Caco-2 (cell line): ENCODE results near the gene MGMT. TPM values are rescaled to one million over a fixed set of nuclear protein-coding genes. Genes with fewer than 3 reads are reported as not detected.

Source experiments
- BruUV-seq: library from RNA; stranded (reverse); fragments of 400-500 nt; replicated peaks from 2 replicates; lab custom pipeline; 2021; lab: Mats Ljungman, UMichigan
- CTCF ChIA-PET: fragments of 300-600 bp; sonication (Branson Sonifier 250); formaldehyde crosslinking; loops from one replicate; lab custom pipeline; 2022; ENCODE audit warnings: antibody characterized with exemption; lab: Charles Lee
- POLR2A ChIA-PET: fragments of 300-600 bp; sonication (Branson Sonifier 250); formaldehyde crosslinking; loops from one replicate; lab custom pipeline; 2022; ENCODE audit warnings: antibody characterized with exemption; lab: Charles Lee
- DNase-seq, 2 experiments: peaks; one replicate each; pipeline versions ENCODE4 v3.0.0 to v3.0.0-alpha.2; 2020 to 2022
- H3K27me3 ChIP-seq: replicated peaks from 2 replicates; pipeline ENCODE4 v1.6.0; 2011; ENCODE audit warnings: low read length; ENCODE audit not compliant: control insufficient read depth, insufficient read depth
- H3K36me3 ChIP-seq: 2 replicates; pipeline ENCODE4 v1.5.1; 2011; ENCODE audit warnings: low read length; ENCODE audit not compliant: control insufficient read depth, insufficient read depth
- H3K4me1 ChIP-seq: fragments of 250-450 bp; sonication (Bioruptor Pico); 2 replicates; pipeline ENCODE4 v1.5.1; 2020; ENCODE audit warnings: mild to moderate bottlenecking
- H3K4me3 ChIP-seq: 2 replicates; pipeline ENCODE4 v1.5.1; 2011; ENCODE audit warnings: low read depth, mild to moderate bottlenecking, control low read depth, low read length
- H3K9me3 ChIP-seq: fragments of 250-450 bp; sonication (Bioruptor Pico); 2 replicates; pipeline ENCODE4 v1.5.1; 2020; ENCODE audit warnings: mild to moderate bottlenecking, moderate library complexity
- H3K27ac Mint-ChIP-seq: one replicate; pipeline ENCODE4 v1.8.0; 2022; ENCODE audit warnings: mixed read lengths; ENCODE audit not compliant: unreplicated experiment
- H3K27me3 Mint-ChIP-seq: one replicate; pipeline ENCODE4 v1.8.0; 2022; ENCODE audit warnings: mixed read lengths; ENCODE audit not compliant: insufficient read depth, unreplicated experiment
- H3K36me3 Mint-ChIP-seq: one replicate; pipeline ENCODE4 v1.8.0; 2022; ENCODE audit warnings: mild to moderate bottlenecking, mixed read lengths; ENCODE audit not compliant: insufficient read depth, unreplicated experiment
- H3K4me1 Mint-ChIP-seq: one replicate; pipeline ENCODE4 v1.8.0; 2022; ENCODE audit warnings: low read depth, mixed read lengths; ENCODE audit not compliant: unreplicated experiment
- H3K4me3 Mint-ChIP-seq: one replicate; pipeline ENCODE4 v1.8.0; 2022; ENCODE audit warnings: mild to moderate bottlenecking, moderate library complexity, mixed read lengths; ENCODE audit not compliant: unreplicated experiment
- H3K9me3 Mint-ChIP-seq: one replicate; pipeline ENCODE4 v1.8.0; 2022; ENCODE audit warnings: mixed read lengths; ENCODE audit not compliant: unreplicated experiment
- intact Hi-C: fragments of 100-400 bp; cut with micrococcal nuclease; formaldehyde crosslinking; loops from one replicate; pipeline ENCODE4 v1.10.0; 2022; ENCODE audit not compliant: unreplicated experiment
- total RNA-seq: library from RNA; stranded (reverse); gene quantifications from 2 replicates; pipeline ENCODE4 v1.2.3, GENCODE V29; 2022
- TF ChIP-seq, protein P1 (sequence below), 2 experiments: fragments of 200-600 bp in 1 of 2; IDR thresholded peaks; 1 replicate in 1 of 2; 2 replicates in 1 of 2; pipeline versions ENCODE4 v1.5.1 to v1.8.0; 2011 to 2022; ENCODE audit warnings: antibody characterized with exemption in 1 of 2, control low read depth in 1 of 2, inconsistent platforms in 1 of 2, low read depth in 1 of 2, low read length in 1 of 2, mild to moderate bottlenecking in 1 of 2, moderate library complexity in 1 of 2; ENCODE audit not compliant: insufficient read depth in 1 of 2, severe bottlenecking in 1 of 2, unreplicated experiment in 1 of 2

The MGMT gene
- total RNA-seq, 1 experiment from 2014 or later = 57.0 TPM

DNA sequence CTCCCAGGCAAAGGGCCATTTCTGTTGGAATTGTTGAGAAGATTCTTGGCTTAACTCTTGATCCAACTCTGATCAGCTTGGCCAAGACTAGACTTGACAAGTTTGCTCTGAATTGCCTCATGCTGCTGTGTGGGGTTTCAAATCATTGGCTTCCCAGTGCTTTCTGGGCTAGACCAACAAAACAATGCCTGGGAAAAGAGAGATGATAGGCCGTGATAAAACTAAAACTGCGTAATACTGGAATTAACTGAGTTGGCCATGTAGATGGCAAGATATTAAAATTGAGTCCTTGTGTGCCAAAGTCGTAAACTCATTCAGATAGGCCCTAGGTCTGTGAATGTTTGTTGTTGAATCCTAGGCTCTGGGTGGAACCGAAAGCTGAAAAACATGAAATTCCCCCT is 222.6 kb downstream of the MGMT start:
- TF ChIP-seq, protein P1, sequence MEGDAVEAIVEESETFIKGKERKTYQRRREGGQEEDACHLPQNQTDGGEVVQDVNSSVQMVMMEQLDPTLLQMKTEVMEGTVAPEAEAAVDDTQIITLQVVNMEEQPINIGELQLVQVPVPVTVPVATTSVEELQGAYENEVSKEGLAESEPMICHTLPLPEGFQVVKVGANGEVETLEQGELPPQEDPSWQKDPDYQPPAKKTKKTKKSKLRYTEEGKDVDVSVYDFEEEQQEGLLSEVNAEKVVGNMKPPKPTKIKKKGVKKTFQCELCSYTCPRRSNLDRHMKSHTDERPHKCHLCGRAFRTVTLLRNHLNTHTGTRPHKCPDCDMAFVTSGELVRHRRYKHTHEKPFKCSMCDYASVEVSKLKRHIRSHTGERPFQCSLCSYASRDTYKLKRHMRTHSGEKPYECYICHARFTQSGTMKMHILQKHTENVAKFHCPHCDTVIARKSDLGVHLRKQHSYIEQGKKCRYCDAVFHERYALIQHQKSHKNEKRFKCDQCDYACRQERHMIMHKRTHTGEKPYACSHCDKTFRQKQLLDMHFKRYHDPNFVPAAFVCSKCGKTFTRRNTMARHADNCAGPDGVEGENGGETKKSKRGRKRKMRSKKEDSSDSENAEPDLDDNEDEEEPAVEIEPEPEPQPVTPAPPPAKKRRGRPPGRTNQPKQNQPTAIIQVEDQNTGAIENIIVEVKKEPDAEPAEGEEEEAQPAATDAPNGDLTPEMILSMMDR (IDR thresholded peaks at IDR 0.05; ENCODE audit: insufficient read depth in 1 of 2, low read depth in 1 of 2, low read length in 1 of 2, severe bottlenecking in 1 of 2, unreplicated experiment in 1 of 2) = no peak

DNA sequence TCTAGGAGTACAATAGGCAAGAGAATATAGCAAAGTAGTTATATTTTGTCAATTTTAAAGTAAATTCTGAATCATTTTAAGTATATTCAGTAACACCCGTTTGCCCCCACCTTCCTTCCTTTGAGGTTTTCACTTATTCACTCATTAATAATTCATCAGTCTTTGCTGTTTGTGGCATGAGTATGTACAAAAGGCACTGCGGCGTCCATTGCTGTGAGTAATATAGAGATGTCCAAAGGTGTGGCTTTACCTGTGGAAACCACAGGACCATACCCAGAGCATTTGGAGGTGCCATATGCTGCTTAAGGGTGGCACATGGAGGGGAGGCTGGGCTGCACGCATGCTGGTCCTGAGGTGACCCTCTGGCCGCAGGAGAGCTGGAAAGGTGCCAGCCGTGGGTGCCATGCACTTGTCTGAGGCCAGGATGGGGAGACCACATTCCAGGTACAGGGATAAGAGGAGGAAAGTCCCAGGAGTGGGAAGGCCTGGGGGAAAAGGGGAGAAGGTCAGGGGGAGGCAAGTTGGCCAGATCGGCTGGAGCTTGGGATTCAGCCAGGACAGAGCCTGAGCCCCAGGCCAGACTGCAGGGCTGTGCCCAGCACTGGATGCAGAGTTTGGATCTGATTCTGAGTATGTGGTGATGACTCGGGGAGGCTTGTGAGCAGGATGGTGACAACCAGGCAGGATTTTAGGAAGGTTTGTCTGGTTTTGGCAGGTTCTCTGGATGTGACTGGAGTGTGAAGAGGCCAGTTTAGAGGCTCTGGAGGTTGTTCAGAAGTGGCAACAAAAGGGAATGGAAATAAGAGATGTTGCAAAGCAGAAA is 223.4 kb downstream of the MGMT start:
- TF ChIP-seq, protein P1 (IDR thresholded peaks at IDR 0.05; ENCODE audit: insufficient read depth in 1 of 2, low read depth in 1 of 2, low read length in 1 of 2, severe bottlenecking in 1 of 2, unreplicated experiment in 1 of 2) = no peak
- H3K9me3 ChIP-seq = no peaks in the 10 kb centered on the region
- no peaks in the 10 kb centered on the region for H3K27me3 Mint-ChIP-seq
- no peaks in the 10 kb centered on the region for H3K4me1 Mint-ChIP-seq
- H3K27ac Mint-ChIP-seq = peak overlapping the region; percentile 4
- POLR2A ChIA-PET = no interaction called here
- DNase-seq = no peak
- no TSS peak for BruUV-seq
- H3K9me3 Mint-ChIP-seq = no peaks in the 10 kb centered on the region
- H3K36me3 ChIP-seq = peaks cover 1% of the 10 kb centered on the region; the same call in 1 of the 2 replicates
- H3K4me3 ChIP-seq = no peak overlapping the region
- H3K36me3 Mint-ChIP-seq = peaks cover 6% of the 10 kb centered on the region
- intact Hi-C loops = no loop called here
- H3K4me3 Mint-ChIP-seq = no peak overlapping the region
- CTCF ChIA-PET = no interaction called here
- no peaks in the 10 kb centered on the region for H3K4me1 ChIP-seq
- no peaks in the 10 kb centered on the region for H3K27me3 ChIP-seq

More for the DNA sequence above, 222.6 kb downstream of the MGMT start:
- H3K36me3 Mint-ChIP-seq = peaks cover 9% of the 10 kb centered on the region
- no peaks in the 10 kb centered on the region for H3K9me3 ChIP-seq
- no peaks in the 10 kb centered on the region for H3K9me3 Mint-ChIP-seq
- no peaks in the 10 kb centered on the region for H3K27me3 Mint-ChIP-seq
- ChIA-PET POLR2A (no interaction called here), CTCF (no interaction called here)
- H3K4me3 Mint-ChIP-seq = no peak overlapping the region
- no peak for DNase-seq
- no TSS peak for BruUV-seq
- intact Hi-C loops = no loop called here
- H3K27me3 ChIP-seq = no peaks in the 10 kb centered on the region
- H3K4me1 Mint-ChIP-seq = no peaks in the 10 kb centered on the region
- peaks cover 1% of the 10 kb centered on the region; the same call in 1 of the 2 replicates for H3K36me3 ChIP-seq
- no peak overlapping the region for H3K27ac Mint-ChIP-seq
- H3K4me3 ChIP-seq = no peak overlapping the region
- no peaks in the 10 kb centered on the region for H3K4me1 ChIP-seq

GRCh38 chr10:129692695-129693094 is 225.7 kb downstream of the MGMT start:
- peaks cover 1% of the 10 kb centered on the region for H3K36me3 ChIP-seq
- intact Hi-C loops = no loop called here
- CTCF ChIA-PET = no interaction called here
- Mint-ChIP-seq H3K36me3 (peaks cover 5% of the 10 kb centered on the region), H3K27ac (no peak overlapping the region), H3K9me3 (no peaks in the 10 kb centered on the region), H3K4me1 (no peaks in the 10 kb centered on the region), H3K4me3 (no peak overlapping the region), H3K27me3 (no peaks in the 10 kb centered on the region)
- no peaks in the 10 kb centered on the region for H3K4me1 ChIP-seq
- no peaks in the 10 kb centered on the region for H3K9me3 ChIP-seq
- no TSS peak for BruUV-seq
- POLR2A ChIA-PET = no interaction called here
- TF ChIP-seq, protein P1 (IDR thresholded peaks at IDR 0.05; ENCODE audit: insufficient read depth in 1 of 2, low read depth in 1 of 2, low read length in 1 of 2, severe bottlenecking in 1 of 2, unreplicated experiment in 1 of 2) = no peak
- H3K27me3 ChIP-seq = no peaks in the 10 kb centered on the region
- H3K4me3 ChIP-seq = no peak overlapping the region
- DNase-seq = no peak
